GM12878 (cell line): ENCODE data around the gene ZNF680. TPM values are rescaled to one million over a fixed set of nuclear protein-coding genes. Genes with fewer than 3 reads are reported as not detected.

Experiments used
- BRCA1 ChIP-seq: IDR thresholded peaks from 2 replicates; pipeline ENCODE4 v1.6.1; 2011; ENCODE audit warnings: low read depth, low read length, improper control_type of control experiment
- CBFB ChIP-seq: IDR thresholded peaks from 2 replicates; pipeline ENCODE4 v1.6.1; 2016; ENCODE audit warnings: antibody characterized with exemption, low read depth
- CHD1 ChIP-seq: IDR thresholded peaks from 2 replicates; pipeline ENCODE4 v1.6.1; 2012; ENCODE audit warnings: low read depth, low read length, improper control_type of control experiment
- CHD2 ChIP-seq: IDR thresholded peaks from 2 replicates; pipeline ENCODE4 v1.6.1; 2011; ENCODE audit warnings: low read depth, low read length, improper control_type of control experiment, borderline replicate concordance
- CHD4 ChIP-seq: fragments of 200-600 bp; sonication (generic); IDR thresholded peaks from 2 replicates; pipeline ENCODE4 v1.6.1; 2016; ENCODE audit warnings: mild to moderate bottlenecking
- EZH2 ChIP-seq: IDR thresholded peaks from 2 replicates; pipeline ENCODE4 v1.6.1; 2012; ENCODE audit warnings: low read depth, mild to moderate bottlenecking, control low read depth, inconsistent platforms, low read length, borderline replicate concordance; ENCODE audit not compliant: control insufficient read depth
- JUND ChIP-seq: IDR thresholded peaks from 2 replicates; pipeline ENCODE4 v1.6.1; 2012; ENCODE audit warnings: low read depth, mild to moderate bottlenecking, low read length, improper control_type of control experiment, moderate library complexity
- MLLT1 ChIP-seq: fragments of 450-650 bp; IDR thresholded peaks from 2 replicates; pipeline ENCODE4 v1.6.1; 2016; ENCODE audit warnings: mild to moderate bottlenecking
- MTA2 ChIP-seq: fragments of 450-650 bp; IDR thresholded peaks from 2 replicates; pipeline ENCODE4 v1.6.1; 2016; ENCODE audit warnings: low read depth, mild to moderate bottlenecking, moderate library complexity
- NFXL1 ChIP-seq: fragments of 450-650 bp; IDR thresholded peaks from 2 replicates; pipeline ENCODE4 v1.6.1; 2017; ENCODE audit warnings: antibody characterized with exemption, mild to moderate bottlenecking, borderline replicate concordance
- NKRF ChIP-seq: fragments of 450-650 bp; conservative IDR thresholded peaks from 2 replicates; pipeline ENCODE4 v1.6.1; 2017; ENCODE audit warnings: mild to moderate bottlenecking, moderate library complexity
- RAD51 ChIP-seq: fragments of 450-650 bp; IDR thresholded peaks from 2 replicates; pipeline ENCODE4 v1.6.1; 2016; ENCODE audit warnings: moderate library complexity, mild to moderate bottlenecking, inconsistent platforms
- SIX5 ChIP-seq: IDR thresholded peaks from 2 replicates; pipeline ENCODE4 v1.6.1; 2011; ENCODE audit warnings: mild to moderate bottlenecking, low read depth, low read length, moderate library complexity; ENCODE audit not compliant: severe bottlenecking
- SREBF2 ChIP-seq: IDR thresholded peaks from 2 replicates; pipeline ENCODE4 v1.6.1; 2012; ENCODE audit warnings: mild to moderate bottlenecking, low read length
- TCF3 ChIP-seq: IDR thresholded peaks from 2 replicates; pipeline ENCODE4 v1.6.1; 2012; ENCODE audit warnings: low read depth, mild to moderate bottlenecking, low read length, borderline replicate concordance; ENCODE audit not compliant: insufficient read depth
- USF2 ChIP-seq: IDR thresholded peaks from 2 replicates; pipeline ENCODE4 v1.6.1; 2011; ENCODE audit warnings: low read depth, low read length, improper control_type of control experiment, borderline replicate concordance
- ZNF384 ChIP-seq: IDR thresholded peaks from 2 replicates; pipeline ENCODE4 v1.6.1; 2012; ENCODE audit warnings: low read depth, mild to moderate bottlenecking, low read length, improper control_type of control experiment, borderline replicate concordance
- polyA plus RNA-seq, 11 experiments: library from polyadenylated mRNA; depleted of rRNA in 4 of 11; unstranded in 6 of 11; stranded (reverse) in 5 of 11; fragments of >200 nt; fragmentation: Nextera tagmentation in 4 of 11; fragmentation: Illumina TruSeq in 1 of 11; extraction: Ambion mirVana in 4 of 11; extraction: Trizol in 1 of 11; gene quantifications; 1 replicate in 1 of 11; 2 replicates in 10 of 11; pipeline versions ENCODE4 v1.2.1 to v1.2.3, GENCODE V29; 2011 to 2016; ENCODE audit warnings: inconsistent platforms in 2 of 11, missing spikeins in 2 of 11, low read depth in 1 of 11
- total RNA-seq, 4 experiments: library from RNA; depleted of rRNA in 3 of 4; stranded (reverse); fragments of >200 nt in 3 of 4; fragmentation: Illumina TruSeq in 1 of 4; extraction: Trizol in 1 of 4; gene quantifications; 2 replicates each; pipeline versions ENCODE4 v1.2.1 to v1.2.3, GENCODE V29; 2013 to 2021
- TF ChIP-seq, protein P1 (sequence below): fragments of 450-650 bp; IDR thresholded peaks from 2 replicates; pipeline ENCODE4 v1.6.1; 2014; ENCODE audit warnings: mild to moderate bottlenecking
- TF ChIP-seq, protein P2 (sequence below): fragments of 450-650 bp; IDR thresholded peaks from 2 replicates; pipeline ENCODE4 v1.6.1; 2017; ENCODE audit warnings: antibody characterized with exemption, mild to moderate bottlenecking, moderate library complexity
- TF ChIP-seq, protein P3 (sequence below): fragments of 450-650 bp; IDR thresholded peaks from 2 replicates; pipeline ENCODE4 v1.6.1; 2017; ENCODE audit warnings: mild to moderate bottlenecking

Gene ZNF680
- total and polyA plus RNA-seq, 10 of the 15 experiments (the other 5 are each of a cell fraction or from before 2014, with no cell fraction given), result 5.0 to 13.6 (median 7.8) TPM

GRCh38 chr7:64562626-64563278, at the start of gene ZNF680 (continued):
- TF ChIP-seq NKRF (peak; percentile 97), EZH2 (no peak), CBFB (no peak), RAD51 (no peak), USF2 (no peak), CHD1 (no peak), MLLT1 (0 out of 2 replicates have a peak, but pooled peaks have one; percentile 33), ZNF384 (no peak), BRCA1 (no peak), SREBF2 (no peak), MTA2 (no peak), CHD2 (peak; percentile 64; the same call in 1 of the 2 replicates), SIX5 (no peak), CHD4 (no peak), NFXL1 (no peak), TCF3 (no peak), JUND (no peak)
- TF ChIP-seq, protein P1, sequence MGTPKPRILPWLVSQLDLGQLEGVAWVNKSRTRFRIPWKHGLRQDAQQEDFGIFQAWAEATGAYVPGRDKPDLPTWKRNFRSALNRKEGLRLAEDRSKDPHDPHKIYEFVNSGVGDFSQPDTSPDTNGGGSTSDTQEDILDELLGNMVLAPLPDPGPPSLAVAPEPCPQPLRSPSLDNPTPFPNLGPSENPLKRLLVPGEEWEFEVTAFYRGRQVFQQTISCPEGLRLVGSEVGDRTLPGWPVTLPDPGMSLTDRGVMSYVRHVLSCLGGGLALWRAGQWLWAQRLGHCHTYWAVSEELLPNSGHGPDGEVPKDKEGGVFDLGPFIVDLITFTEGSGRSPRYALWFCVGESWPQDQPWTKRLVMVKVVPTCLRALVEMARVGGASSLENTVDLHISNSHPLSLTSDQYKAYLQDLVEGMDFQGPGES, result peak; percentile 73
- TF ChIP-seq, protein P2, sequence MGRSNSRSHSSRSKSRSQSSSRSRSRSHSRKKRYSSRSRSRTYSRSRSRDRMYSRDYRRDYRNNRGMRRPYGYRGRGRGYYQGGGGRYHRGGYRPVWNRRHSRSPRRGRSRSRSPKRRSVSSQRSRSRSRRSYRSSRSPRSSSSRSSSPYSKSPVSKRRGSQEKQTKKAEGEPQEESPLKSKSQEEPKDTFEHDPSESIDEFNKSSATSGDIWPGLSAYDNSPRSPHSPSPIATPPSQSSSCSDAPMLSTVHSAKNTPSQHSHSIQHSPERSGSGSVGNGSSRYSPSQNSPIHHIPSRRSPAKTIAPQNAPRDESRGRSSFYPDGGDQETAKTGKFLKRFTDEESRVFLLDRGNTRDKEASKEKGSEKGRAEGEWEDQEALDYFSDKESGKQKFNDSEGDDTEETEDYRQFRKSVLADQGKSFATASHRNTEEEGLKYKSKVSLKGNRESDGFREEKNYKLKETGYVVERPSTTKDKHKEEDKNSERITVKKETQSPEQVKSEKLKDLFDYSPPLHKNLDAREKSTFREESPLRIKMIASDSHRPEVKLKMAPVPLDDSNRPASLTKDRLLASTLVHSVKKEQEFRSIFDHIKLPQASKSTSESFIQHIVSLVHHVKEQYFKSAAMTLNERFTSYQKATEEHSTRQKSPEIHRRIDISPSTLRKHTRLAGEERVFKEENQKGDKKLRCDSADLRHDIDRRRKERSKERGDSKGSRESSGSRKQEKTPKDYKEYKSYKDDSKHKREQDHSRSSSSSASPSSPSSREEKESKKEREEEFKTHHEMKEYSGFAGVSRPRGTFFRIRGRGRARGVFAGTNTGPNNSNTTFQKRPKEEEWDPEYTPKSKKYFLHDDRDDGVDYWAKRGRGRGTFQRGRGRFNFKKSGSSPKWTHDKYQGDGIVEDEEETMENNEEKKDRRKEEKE, result no peak
- TF ChIP-seq, protein P3, sequence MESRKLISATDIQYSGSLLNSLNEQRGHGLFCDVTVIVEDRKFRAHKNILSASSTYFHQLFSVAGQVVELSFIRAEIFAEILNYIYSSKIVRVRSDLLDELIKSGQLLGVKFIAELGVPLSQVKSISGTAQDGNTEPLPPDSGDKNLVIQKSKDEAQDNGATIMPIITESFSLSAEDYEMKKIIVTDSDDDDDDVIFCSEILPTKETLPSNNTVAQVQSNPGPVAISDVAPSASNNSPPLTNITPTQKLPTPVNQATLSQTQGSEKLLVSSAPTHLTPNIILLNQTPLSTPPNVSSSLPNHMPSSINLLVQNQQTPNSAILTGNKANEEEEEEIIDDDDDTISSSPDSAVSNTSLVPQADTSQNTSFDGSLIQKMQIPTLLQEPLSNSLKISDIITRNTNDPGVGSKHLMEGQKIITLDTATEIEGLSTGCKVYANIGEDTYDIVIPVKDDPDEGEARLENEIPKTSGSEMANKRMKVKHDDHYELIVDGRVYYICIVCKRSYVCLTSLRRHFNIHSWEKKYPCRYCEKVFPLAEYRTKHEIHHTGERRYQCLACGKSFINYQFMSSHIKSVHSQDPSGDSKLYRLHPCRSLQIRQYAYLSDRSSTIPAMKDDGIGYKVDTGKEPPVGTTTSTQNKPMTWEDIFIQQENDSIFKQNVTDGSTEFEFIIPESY, result no peak
